HG03280 (cell line): ENCODE measurements around the gene TIMP3.

Source experiments
- ATAC-seq: cut with Tn5 transposase; IDR thresholded peaks from one replicate; pipeline ENCODE4 v1.9.1; 2021; ENCODE audit warnings: mild to moderate bottlenecking, moderate library complexity; ENCODE audit not compliant: unreplicated experiment

TIMP3 gene

DNA sequence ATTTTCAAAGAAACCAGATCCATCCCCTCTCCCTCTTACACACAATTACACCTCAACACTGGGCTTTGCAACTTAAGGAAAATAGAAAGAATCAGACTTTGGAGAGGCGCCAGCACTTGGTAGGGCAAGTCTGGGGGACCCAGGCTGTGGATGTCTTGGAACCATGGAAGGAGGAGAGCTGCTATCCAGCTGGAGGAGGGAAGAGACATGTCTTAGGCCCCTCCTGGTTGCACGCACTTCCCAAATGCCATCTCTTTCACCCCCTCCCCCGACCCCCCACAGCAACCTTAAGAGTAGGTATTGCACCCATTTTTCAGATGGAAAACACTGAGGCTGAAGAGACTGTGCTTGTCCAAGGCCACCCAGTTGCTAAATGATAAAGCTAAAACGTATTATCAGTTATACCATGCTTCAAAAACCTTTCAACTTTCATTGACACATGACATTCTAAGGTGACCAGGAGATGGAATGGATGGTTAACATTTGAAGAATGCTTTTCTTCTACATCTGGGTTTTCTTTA, 3.9 kb downstream of the TIMP3 start:
- no peak for ATAC-seq

DNA sequence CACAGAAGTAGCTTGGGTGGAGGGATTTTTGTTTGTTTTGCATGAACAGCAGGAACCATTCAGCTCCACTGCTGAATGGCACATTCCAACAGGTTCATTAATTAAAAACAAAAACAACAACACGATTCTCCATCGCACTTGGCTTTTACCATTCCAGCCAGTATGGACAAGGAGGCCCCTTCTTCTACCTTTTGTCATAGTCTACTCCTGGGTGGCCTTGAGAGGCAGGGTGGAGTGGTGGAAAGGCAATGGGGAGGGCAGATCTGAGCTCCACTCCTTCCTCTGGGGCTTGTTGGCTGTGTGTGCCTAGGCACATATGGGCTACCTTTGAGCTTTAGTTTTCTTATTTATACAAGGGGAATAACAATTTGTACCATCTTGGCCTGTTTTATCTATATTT, 4.8 kb downstream of the TIMP3 start:
- ATAC-seq: no peak

DNA sequence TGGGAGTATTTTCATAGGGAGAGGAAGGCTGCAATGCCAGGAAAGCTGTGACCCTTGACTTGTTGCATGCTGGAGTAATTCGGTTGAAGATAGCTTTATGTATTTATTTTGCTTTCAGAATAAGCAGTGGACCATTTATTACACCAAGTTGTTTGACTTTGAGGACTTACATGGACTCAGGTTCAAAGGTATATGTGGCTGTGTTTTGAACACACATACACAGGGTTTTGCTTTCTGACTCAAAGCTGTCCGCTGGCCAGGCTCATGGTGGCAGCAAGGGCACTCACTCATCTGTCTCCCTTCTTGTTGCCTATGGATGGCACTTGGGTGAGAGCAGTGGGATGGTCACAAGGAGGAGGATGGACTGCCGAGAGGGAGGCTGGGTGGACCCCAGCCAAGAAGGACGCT, 6.5 kb downstream of the TIMP3 start:
- ATAC-seq: no peak

DNA sequence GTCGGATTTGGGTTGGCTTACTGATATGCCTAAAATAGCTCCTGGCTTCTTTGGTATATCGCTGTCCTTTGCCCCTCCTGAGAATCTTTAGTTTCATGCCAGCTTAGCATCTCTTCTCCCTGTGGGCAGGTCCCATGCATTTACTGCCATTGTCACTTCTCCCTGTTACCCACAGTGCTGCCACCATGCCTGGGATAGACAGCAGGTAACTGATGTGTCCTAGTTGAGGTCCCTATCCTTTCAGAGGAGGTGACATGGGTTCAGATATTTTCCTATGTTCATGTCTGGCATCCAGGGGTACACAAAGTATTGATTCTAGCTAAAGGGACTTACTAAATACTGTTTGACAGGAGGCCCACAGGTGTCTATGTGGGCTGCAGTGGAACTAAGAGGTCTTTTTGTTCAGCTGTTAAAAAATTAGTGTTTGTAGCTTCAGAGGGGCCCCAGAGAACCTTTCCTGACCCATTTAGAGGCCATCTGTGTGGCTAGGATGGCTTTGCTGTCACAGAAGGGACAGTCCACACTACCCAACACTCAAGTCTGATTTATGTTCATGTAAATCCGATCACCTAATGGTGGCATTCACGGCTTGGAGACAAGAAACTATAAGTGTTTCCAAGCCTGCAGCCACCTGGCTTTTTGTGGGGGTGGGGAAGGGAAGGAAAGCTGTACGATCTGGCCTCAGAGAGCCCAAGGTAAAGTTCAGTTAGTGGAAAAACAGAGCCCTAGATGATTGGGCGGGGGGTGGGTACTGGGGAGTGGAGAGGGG, 8.5 kb downstream of the TIMP3 start:
- ATAC-seq: no peak

DNA sequence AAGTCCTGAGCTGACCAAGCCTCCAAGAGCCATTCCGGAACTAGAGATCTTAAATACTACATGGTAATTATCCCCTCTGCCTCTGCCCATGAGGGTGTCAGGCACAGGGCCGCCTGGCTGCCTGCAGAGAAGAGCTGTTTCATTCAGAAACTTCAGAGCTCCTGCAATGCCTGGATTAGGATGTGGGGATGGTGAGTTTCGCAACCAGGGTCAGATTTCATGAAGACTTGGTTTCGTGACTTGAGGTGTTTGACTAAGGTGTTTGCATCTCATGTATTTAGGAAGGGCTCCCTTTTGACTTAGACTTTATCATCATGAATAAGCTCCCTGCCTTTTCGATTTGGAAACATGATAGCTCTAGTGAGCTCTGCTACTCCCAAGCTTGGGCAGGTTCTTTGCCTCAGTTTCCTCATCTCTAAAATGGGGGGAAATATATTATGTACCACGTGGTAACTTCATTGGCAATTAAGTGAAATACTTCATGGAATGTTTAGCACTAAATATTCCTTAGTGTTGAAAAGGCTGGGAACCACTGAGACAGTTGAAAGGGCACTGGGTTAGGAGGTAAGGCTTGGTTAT, 9.1 kb downstream of the TIMP3 start:
- ATAC-seq: no peak

DNA sequence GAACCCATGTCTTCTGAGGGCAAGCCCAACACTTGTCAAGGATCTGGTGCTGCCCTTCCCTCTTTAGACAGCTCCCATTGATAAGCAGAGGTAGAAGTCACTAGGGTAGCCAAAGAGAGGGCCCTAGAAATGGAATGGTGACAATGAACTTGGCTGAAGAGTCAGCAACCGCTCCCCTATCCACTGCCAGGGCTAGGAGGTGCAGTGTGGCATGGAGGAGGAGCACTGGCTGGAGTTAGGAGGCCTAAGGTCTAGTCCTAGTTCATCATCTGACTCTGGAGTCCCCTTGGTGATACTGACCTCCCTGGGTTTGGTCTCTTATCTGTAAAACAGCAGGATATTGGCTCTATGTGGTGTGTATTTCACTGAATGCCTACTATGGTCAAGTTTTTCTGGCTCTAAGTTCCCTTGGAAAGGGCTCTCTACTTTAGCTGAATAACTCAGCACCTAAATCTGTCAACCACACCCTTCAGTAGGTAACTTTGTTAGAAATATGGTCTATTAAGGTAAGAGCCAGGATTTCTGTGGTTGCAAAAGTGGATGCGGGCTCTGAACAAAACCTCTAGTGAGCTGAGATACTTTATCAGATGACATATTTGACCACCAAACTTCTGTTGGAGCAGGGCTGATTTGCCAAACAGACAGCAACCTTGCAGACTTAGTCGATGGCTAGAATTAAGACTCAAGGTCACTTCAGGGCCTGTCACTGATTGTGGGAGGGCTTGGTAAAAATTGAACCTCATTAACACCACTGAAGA, 10.5 kb downstream of the TIMP3 start:
- ATAC-seq: no peak

DNA sequence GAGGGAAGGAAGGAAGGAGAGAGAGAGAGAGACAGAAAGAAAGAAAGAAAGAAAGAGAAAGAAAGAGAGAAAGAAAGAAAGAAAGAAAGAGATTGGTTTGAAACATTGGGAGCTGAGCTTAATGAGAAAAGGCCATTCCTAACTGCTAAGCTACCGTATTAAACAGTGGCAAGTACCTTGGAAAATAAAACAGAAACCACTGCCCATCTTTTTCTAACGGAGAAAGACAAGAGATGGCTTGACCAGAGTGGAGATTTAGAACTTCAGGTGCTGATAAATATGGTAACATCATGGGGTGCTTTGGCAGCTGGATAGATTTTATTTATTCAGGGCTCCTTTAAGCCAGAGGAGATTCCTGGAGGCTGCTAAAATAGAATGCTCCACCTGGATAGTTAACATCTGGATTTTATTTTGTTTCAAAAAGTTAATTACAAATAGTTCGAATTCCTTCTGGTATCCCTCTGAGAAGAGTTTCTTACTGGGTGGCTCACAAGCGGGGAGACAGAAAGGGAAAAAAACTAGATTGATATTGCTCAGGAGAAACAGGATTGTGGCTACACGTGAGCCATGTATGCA, 12.9 kb downstream of the TIMP3 start:
- no peak for ATAC-seq

DNA sequence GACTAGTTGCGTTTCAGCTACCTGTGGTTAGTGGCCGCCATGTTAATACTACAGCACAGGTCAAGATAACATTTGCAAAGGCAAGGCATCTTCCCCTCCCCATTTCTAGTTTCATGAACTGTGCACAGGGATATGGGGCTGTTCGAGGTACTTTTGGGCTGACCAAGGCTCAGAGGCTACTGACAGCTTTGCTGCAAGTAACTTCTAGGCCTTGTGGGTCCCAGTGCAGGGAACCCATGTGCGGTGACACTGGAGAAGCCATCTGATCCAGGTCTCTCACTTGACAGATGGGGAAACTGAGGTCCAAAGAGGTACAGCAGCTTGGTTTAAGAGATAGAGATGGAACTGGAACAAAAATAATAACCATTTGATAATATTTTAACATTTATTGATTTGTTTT, 13.6 kb downstream of the TIMP3 start:
- ATAC-seq: no peak

DNA sequence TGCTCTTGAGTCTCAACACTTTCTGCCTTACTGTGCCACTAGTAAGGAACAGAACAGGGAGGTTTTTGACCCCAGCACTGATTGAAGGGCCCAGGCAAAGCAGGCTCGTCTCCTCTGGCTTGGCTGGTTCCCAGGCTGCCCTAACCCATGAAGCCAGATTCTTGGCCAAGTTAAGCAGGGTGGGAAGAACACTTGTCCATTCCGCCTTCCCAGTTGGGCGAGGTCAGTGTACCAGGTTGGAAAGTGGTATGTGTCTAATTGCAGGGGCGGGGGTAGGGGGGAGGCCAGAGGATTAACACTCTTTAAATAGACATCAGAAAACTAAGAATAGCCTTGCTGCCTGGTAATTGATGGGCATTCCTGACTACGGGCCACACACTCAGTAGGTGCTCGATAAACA, 14.4 kb downstream of the TIMP3 start:
- ATAC-seq: no peak

DNA sequence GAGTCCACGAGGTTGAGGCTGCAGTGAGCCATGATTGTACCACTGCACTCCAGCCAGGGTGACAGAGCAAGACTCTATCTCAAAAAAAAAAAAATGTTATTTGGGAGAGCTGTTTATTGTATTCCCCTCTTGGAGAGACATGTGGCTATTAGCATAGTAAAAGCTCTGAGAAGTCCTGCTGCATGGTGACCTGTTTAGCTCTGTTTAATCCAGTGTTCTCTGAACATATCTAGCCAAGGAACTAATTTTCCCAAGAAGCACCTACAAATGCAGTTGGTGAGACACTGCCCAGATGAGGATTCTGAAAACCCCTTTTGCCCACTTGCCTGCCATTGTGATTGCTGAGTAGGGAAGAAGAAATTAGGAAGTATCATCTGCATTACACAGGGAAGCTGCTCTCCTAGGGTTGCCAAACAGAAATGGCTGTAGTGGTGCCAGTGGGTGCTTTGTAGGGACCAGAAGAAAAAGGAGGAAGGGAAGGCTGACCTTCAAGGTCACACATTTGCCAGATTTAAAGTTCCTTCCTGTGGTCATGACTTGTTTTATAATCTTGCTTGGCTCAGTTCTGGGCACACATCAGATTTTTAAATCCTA, 15.7 kb downstream of the TIMP3 start:
- ATAC-seq: no peak

DNA sequence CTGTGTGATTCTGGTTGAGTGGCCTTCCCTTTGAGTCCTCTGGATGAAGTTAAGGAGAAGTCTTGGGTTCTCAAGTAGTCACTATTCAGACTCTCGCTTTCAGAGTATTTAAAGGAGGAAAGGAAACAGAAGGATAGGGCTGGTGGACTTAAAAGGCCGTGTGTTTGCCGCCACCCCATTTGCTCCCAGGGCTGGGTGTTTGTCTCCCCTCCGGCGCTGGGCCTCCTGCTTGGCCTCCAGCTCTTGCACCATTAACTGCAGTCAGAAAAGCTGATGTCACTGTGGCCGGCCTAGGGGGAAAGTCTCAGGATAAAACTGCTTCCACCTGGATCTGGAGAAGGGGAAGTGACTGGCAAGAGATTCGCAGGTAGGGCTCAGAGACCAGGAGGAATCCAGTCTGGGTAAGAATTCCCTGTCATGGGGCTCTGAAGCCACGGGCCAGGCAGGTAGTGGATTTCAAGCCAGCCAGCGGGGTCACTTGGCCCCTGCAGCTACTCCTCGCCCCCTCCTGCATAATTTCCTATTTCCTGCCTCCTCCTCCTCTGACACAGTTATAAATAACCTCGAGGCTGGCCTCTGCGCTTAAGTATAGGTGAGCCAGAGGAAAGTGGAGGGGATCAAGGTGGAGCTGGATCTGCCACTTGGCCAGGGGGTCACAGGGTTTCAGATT, 17.1 kb downstream of the TIMP3 start:
- ATAC-seq: no peak

DNA sequence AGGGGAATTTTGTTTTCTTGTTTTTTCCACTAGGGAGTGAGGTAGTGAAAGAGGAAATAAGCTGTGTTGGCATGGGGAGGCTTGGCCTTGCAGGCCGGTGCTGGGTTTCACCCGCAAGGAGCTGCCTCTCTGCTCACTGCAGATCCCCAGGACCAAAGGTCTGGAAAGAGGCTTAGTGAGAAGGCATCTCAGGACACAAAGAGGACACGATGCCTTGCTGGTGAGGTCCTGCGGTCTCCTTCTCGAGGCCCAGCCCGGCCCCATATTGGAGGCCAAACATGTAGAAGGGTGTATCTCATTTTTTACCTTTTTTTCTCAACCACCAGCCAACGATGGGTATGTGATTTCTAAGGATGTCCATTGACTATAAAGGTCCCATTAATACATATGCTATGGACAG, 17.6 kb downstream of the TIMP3 start:
- ATAC-seq: no peak

DNA sequence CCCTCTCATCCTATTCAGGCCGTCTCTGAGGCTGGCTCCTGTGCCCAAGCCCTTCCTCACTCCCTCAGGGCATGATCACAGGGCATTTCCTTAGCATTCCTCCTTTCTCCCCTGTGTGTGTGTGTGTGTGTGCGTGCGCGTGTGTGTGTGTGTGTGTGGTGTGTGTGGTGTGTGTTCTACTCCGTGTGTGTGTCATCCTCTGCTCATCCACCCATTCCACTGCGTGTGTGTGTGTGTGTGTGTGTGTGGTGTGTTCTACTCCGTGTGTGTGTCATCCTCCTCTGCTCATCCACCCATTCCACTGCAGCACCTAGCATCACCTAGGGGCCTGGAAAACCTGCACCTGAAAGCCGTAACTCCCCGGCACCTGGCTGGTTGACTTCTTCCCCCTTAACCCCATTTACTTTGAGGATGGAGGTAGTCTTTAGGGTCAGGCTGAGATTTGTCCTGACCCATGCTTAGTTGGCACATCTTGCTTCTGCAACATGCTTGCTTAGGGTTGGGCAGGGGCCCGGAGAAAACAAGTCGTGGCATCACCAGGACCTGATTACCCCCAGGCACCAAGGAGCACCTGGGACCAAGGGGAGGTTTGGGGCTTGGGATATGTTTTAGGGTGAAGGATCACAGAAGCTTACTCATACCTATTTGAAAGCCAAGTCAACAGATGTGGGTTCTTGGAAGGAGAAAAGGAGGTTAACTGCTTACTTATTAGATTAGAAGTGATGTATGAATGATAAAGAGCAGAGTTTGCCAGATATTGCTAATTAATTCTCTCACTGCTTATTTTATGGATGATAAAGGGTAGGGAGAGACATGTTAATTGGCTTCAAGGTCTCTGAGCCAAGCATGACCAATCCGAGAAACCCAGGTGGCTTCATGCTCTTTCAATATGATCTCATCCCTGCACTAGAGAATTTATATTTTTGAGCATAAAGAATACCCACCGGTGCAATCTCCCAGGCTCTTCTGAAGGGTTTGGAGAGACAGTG, 18.9 kb downstream of the TIMP3 start:
- ATAC-seq: no peak

DNA sequence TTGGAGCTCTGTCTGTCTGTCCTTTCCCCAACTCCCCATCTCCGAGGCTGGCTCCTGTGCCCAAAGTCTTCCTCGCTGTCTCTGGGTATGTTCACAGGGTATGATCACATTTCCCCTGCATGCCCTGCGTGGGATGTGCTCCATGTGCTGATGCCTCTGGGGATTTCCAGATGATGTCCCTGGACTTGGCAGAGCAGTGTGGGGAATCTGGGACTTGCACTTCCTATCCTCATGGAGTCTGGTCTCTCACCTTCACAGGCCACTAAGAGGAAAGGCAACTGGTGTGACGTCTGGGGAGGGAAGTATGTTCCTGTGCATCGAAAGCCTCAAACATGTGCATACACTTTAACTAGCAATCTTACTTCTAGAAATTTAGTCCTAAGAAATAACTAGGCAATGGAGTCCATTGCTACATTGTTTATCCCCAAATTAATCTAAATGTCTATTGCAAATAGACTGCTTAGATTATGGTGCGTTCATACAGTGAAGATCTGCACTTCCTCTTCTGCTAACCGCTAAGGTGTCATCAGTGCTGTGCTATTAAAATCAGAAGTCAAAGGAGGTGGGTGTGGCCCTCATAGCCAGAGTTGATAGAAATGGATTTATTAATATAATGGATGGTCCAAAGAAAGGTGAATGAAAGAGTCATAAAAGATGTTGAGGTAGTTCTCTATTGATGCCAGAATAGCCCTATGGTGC, 20.8 kb downstream of the TIMP3 start:
- no peak for ATAC-seq

DNA sequence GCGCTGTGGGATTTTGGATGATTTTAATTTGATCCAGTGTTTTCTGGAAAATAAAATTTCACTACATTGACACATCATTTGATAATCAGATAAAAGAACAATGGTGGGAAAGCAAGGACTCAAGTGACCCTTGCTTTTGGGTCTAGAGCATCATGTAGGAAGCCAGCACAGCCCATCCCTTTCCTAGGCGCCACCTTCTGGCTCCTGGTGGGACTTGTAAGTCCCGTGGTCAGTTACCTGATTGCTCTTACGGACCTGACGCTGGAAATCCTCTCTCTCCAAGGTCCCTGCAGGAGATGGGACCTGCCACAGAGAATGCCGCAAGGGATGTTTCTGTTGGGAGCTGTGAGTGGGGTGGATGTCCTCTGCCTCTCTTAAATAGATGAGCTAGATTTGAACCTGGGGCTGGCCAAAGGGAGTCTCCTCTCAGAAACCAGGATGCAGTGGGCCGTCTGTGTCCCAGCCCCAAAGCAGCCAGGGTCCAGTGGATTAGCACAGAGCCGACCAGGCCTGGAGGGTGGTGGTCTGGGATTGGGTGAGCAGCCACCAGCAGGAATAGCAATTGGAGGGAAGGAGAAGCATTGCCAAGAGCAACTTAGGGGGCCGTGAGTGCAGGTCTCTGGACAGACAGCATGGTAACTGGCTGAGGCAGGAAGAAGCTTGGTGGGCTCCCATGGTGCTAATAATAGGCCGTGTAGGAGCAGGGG, 21.7 kb downstream of the TIMP3 start:
- ATAC-seq: no peak

DNA sequence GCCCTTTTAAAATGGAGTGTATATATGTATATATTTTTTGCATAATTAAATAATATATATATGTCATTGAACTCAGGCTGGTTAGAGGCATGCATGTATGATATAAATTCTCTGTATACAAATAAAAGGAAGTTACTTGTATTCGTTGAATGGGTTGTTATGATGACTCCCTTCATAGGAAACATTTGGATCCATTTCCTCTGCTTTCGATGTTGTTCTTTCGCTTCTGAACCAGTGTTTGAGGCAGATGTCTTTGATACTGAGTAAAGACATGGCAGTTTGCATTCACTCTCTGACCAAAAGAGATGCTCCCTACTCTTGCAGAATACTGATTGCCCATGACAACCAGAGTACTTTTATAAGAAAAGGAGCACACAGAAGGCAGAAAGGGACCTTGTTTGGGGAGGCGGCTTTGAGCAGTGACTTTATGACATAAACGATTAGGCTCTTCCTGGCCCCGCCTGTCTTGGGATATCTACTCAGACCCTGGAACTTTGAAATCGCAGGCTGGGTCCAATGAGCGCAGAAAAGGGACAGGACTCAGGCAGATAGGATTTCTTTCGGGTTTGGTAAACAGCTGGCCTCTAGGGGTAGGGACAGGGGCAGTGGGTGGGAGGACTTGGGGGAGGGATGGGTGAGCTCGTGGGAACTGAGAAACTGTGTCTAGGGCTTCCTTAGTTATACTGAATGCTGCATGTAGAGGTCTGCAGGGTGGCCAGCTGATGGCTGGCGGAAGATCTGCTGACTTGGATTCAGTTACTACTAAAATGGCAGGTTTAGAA, 23.2 kb downstream of the TIMP3 start:
- no peak for ATAC-seq

DNA sequence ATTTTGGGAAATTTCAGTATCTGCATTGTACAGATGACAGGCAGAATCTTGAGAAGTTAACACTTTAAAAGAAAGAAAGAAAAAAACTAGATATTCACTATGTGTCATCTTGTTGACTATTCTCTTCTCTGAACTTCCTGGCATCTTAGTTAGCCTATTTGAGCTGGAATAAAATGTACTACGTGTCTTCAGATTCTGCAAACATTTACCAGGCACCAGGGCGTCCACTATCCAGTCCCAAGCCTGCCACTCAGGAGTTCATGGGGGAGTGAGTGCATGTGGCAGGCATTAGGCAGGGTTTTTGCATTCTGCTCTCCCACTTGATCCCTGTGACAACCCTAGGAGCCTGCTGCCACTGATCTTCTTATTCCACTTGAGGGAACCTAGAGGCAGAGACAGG, 25.0 kb downstream of the TIMP3 start:
- no peak for ATAC-seq
